Activated B cell treated with CpG ODN at 0.5 μM for 24 hours (primary cell): ENCODE measurements around the gene SCAMP2. TPM values are rescaled to one million over a fixed set of nuclear protein-coding genes. Genes with fewer than 3 reads are reported as not detected.

Experiments
- ATAC-seq: fragments of 200-7000 bp; cut with Tn5 transposase; one replicate; pipeline ENCODE4 v1.10.0; 2021; ENCODE audit warnings: low read depth, mild to moderate bottlenecking, moderate library complexity
- CTCF ChIA-PET: fragments of 350-600 bp; sonication (Branson Sonifier 250); formaldehyde crosslinking; loops from one replicate; lab custom pipeline; 2021; ENCODE audit warnings: antibody characterized with exemption; lab: Charles Lee
- POLR2A ChIA-PET: fragments of 350-600 bp; sonication (Branson Sonifier 250); formaldehyde crosslinking; loops from one replicate; lab custom pipeline; 2021; ENCODE audit warnings: antibody characterized with exemption; lab: Charles Lee
- DNase-seq: peaks from one replicate; pipeline ENCODE4 v3.0.0; 2022
- H3K27ac Mint-ChIP-seq: one replicate; pipeline ENCODE4 v1.8.0; 2020; ENCODE audit warnings: mixed read lengths
- H3K27me3 Mint-ChIP-seq: one replicate; pipeline ENCODE4 v1.8.0; 2021; ENCODE audit warnings: mixed read lengths
- H3K36me3 Mint-ChIP-seq: one replicate; pipeline ENCODE4 v1.8.0; 2021; ENCODE audit warnings: low read depth, mixed read lengths
- H3K4me1 Mint-ChIP-seq: one replicate; pipeline ENCODE4 v1.8.0; 2021; ENCODE audit warnings: mixed read lengths
- H3K4me3 Mint-ChIP-seq: one replicate; pipeline ENCODE4 v1.8.0; 2020; ENCODE audit warnings: mild to moderate bottlenecking, mixed read lengths
- H3K9me3 Mint-ChIP-seq: one replicate; pipeline ENCODE4 v1.8.0; 2020; ENCODE audit warnings: mixed read lengths
- CTCF ChIP-seq: fragments of 200-600 bp; IDR thresholded peaks from one replicate; pipeline ENCODE4 v1.8.0; 2022; ENCODE audit warnings: antibody characterized with exemption, mild to moderate bottlenecking
- intact Hi-C: fragments of 100-400 bp; cut with micrococcal nuclease; formaldehyde crosslinking; loops from one replicate; pipeline ENCODE4 v1.15.1; 2024
- total RNA-seq: library from RNA; stranded (reverse); gene quantifications from 2 replicates; pipeline ENCODE4 v1.2.3, GENCODE V29; 2022

Gene SCAMP2
- total RNA-seq, 1 donor from 2014 or later = 112 TPM

- TF ChIP-seq CTCF = no peak
- DNase-seq = no peak
- Mint-ChIP-seq H3K36me3 (peaks cover 78% of the 10 kb centered on the region), H3K27ac (peak overlapping the region; percentile 12), H3K4me1 (peaks cover 51% of the 10 kb centered on the region), H3K27me3 (no peaks in the 10 kb centered on the region), H3K4me3 (no peak overlapping the region), H3K9me3 (no peaks in the 10 kb centered on the region)
- POLR2A ChIA-PET = interaction anchor here (32.5 kb wide), 1 partner anchor 22 kb away, joined by 2569 read pairs; the partner anchor contains the start of gene CSK
- no peak for ATAC-seq
- CTCF ChIA-PET = interaction anchor here (2.2 to 26.2 kb wide), 3 partner anchors 13 to 100 kb away, joined by 9 to 1146 read pairs (median 134); partner anchors contain the start of gene CSK
- intact Hi-C loops = loop anchor here (2.0 kb wide), 2 partner anchors 33 to 41 kb away; partner anchors contain the start of gene ULK3
These were observed 71.7 kb downstream of the SCAMP2 start for GRCh38 chr15:74801311-74801997.

GRCh38 chr15:74800559-74801094, 72.5 kb downstream of the SCAMP2 start:
- no peaks in the 10 kb centered on the region for H3K9me3 Mint-ChIP-seq
- no peak for ATAC-seq
- no peaks in the 10 kb centered on the region for H3K27me3 Mint-ChIP-seq
- H3K4me1 Mint-ChIP-seq = peaks cover 58% of the 10 kb centered on the region
- peaks cover 84% of the 10 kb centered on the region for H3K36me3 Mint-ChIP-seq
- intact Hi-C loops = loop anchor here (1.0 to 2.0 kb wide), 6 partner anchors 12 to 165 kb away; partner anchors contain the start of gene ULK3
- H3K27ac Mint-ChIP-seq = no peak overlapping the region
- peak; percentile 9 for TF ChIP-seq CTCF
- ChIA-PET POLR2A (interaction anchor here (1.2 to 32.5 kb wide), 5 partner anchors 19 to 260 kb away, joined by 3 to 2569 read pairs (median 6); partner anchors contain the start of genes ARID3B, CSK and ULK3), CTCF (interaction anchor here (0.8 to 26.2 kb wide), 7 partner anchors 12 to 187 kb away, joined by 3 to 1146 read pairs (median 9); partner anchors contain the start of gene CSK)
- DNase-seq = no peak
- H3K4me3 Mint-ChIP-seq = no peak overlapping the region

- peaks cover 86% of the 10 kb centered on the region for H3K36me3 Mint-ChIP-seq
- CTCF ChIA-PET = interaction anchor here (0.8 to 26.2 kb wide), 12 partner anchors 11 to 373 kb away, joined by 3 to 1146 read pairs (median 6); partner anchors contain the start of gene CSK
- peak overlapping the region; percentile 41 for H3K4me3 Mint-ChIP-seq
- no peaks in the 10 kb centered on the region for H3K9me3 Mint-ChIP-seq
- H3K4me1 Mint-ChIP-seq = peaks cover 64% of the 10 kb centered on the region
- TF ChIP-seq CTCF = peak; percentile 67
- no peaks in the 10 kb centered on the region for H3K27me3 Mint-ChIP-seq
- intact Hi-C loops = loop anchor here (1.0 to 2.0 kb wide), 6 partner anchors 12 to 165 kb away; partner anchors contain the start of gene ULK3
- DNase-seq (peak; percentile 88), ATAC-seq (peak; percentile 89)
- POLR2A ChIA-PET = interaction anchor here (0.9 to 32.5 kb wide), 10 partner anchors 20 to 415 kb away, joined by 3 to 2569 read pairs (median 4); partner anchors contain the start of genes ARID3B, COX5A, CSK and CYP1A1
- peak overlapping the region; percentile 89 for H3K27ac Mint-ChIP-seq
These were observed 73.2 kb downstream of the SCAMP2 start for GRCh38 chr15:74799856-74800558.

- Mint-ChIP-seq H3K27ac (peak overlapping the region; percentile 89), H3K9me3 (no peaks in the 10 kb centered on the region), H3K4me1 (peaks cover 68% of the 10 kb centered on the region), H3K36me3 (peaks cover 86% of the 10 kb centered on the region), H3K4me3 (peak overlapping the region; percentile 41), H3K27me3 (no peaks in the 10 kb centered on the region)
- POLR2A ChIA-PET = interaction anchor here (0.9 to 32.5 kb wide), 11 partner anchors 8 to 415 kb away, joined by 3 to 2569 read pairs (median 4); partner anchors contain the start of genes ARID3B, COX5A, CSK and CYP1A1
- intact Hi-C loops = no loop called here
- DNase-seq (no peak), ATAC-seq (peak; percentile 15)
- no peak for TF ChIP-seq CTCF
- CTCF ChIA-PET = interaction anchor here (0.8 to 26.2 kb wide), 11 partner anchors 11 to 373 kb away, joined by 3 to 1146 read pairs (median 8); partner anchors contain the start of gene CSK
These were observed 73.8 kb downstream of the SCAMP2 start for GRCh38 chr15:74799255-74799855.
